Measurements from ENCODE around the gene VIPR2.

DNA sequence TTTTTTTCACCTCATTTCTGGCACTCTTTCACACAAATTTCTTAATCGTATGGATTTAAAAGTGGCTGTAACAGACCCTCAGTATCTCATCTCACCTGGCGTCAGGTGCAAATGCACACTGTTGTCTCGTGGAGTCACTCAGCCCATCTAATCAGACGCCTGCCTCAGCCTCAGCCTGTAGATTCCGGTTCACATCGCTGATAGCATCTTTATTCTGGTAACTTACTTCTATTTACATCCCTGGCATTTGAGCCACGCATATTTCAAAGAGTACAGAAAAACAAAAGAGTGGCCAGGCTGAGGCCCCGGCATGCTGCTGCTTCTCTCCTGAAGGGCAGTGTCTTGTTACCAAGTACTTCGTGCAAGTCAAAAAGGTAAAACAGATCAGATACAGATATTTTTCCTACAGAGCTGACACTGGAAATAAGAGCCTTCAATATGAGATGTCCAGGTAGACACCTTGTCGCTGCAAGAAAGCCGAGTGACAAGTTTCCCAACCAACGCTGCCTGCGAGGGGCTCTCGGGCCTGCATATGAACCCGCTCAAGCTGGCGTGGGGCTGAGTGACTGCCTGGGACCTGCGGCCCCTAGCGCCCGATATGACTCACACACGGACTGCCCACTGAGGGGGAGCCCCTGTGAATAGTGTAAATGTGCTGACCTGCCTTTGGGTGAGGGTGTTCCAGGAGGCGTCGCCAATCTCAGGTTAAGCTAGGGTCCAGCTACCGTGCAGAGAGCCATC is 4.3 kb downstream of the VIPR2 start:
- TF ChIP-seq CTCF (IDR thresholded peaks at IDR 0.05) (no peak), POLR2A (IDR thresholded peaks at IDR 0.05) (no peak)
